HepG2 (cell line): ENCODE measurements around the gene ANKRD55. TPM values are rescaled to one million over a fixed set of nuclear protein-coding genes. Genes with fewer than 3 reads are reported as not detected.

Experiments used
- ATAC-seq: fragments of 200-7000 bp; cut with Tn5 transposase; 3 replicates; pipeline ENCODE4 v1.9.1; 2020; ENCODE audit warnings: mild to moderate bottlenecking, moderate library complexity
- BruUV-seq: library from RNA; stranded (reverse); fragments of 400-500 nt; replicated peaks from 2 replicates; lab custom pipeline; 2021; lab: Mats Ljungman, UMichigan
- CTCF ChIA-PET: fragments of 300-600 bp; formaldehyde crosslinking; extraction: SDS; loops from one replicate; lab custom pipeline; 2021; ENCODE audit warnings: low total read pairs, inconsistent platforms, low intra/inter-chr PET ratio; lab: Yijun Ruan, JAX
- POLR2A ChIA-PET: fragments of 350-600 bp; sonication (Branson Sonifier 250); formaldehyde crosslinking; loops from one replicate; lab custom pipeline; 2020; ENCODE audit warnings: antibody characterized with exemption, inconsistent platforms; lab: Yijun Ruan, JAX
- DNase-seq: peaks from one replicate; pipeline ENCODE4 v3.0.0-alpha.2; 2015; ENCODE audit warnings: low spot score
- FAIRE-seq: peaks from 3 replicates; lab custom pipeline; 2011; peaks lifted over from hg19 to GRCh38; lab: Jason Lieb, UNC
- H2AFZ ChIP-seq: one replicate; pipeline ENCODE4 v1.6.1; 2011; ENCODE audit warnings: low read length, inconsistent platforms
- H3K27ac ChIP-seq: fragments of 300-600 bp; 3 replicates; pipeline ENCODE4 v1.8.0; 2011; ENCODE audit warnings: mixed run types, mild to moderate bottlenecking, mixed read lengths, low read length, inconsistent platforms; ENCODE audit not compliant: insufficient read depth; ENCODE audit errors: extremely low read length
- H3K27me3 ChIP-seq, 2 experiments: fragments of 200-600 bp in 1 of 2; 2 replicates in 1 of 2; 3 replicates in 1 of 2; pipeline versions ENCODE4 v1.6.0 to v1.8.0; 2011; ENCODE audit warnings: low read length in 2 of 2, mild to moderate bottlenecking in 2 of 2, moderate library complexity in 2 of 2, inconsistent platforms in 1 of 2; ENCODE audit not compliant: insufficient read depth in 2 of 2, control insufficient read depth in 1 of 2
- H3K36me3 ChIP-seq, 2 experiments: fragments of 200-600 bp in 1 of 2; replicated peaks in 1 of 2; 2 replicates in 1 of 2; 3 replicates in 1 of 2; pipeline versions ENCODE4 v1.5.1 to v1.8.0; 2011; ENCODE audit warnings: low read length in 2 of 2, inconsistent platforms in 1 of 2; ENCODE audit not compliant: insufficient read depth in 2 of 2, control insufficient read depth in 1 of 2
- H3K4me1 ChIP-seq: 2 replicates; pipeline ENCODE4 v1.5.1; 2012; ENCODE audit warnings: low read length, inconsistent platforms; ENCODE audit not compliant: insufficient read depth
- H3K4me2 ChIP-seq: 2 replicates; pipeline ENCODE4 v1.6.0; 2011; ENCODE audit warnings: low read depth, low read length, inconsistent platforms
- H3K4me3 ChIP-seq, 3 experiments: fragments of 200-600 bp in 1 of 3; sonication (generic), shearing (Covaris generic) in 1 of 3; replicated peaks in 1 of 3; 2 replicates each; pipeline ENCODE4 v1.5.1; 2011 to 2016; ENCODE audit warnings: low read length in 3 of 3, inconsistent platforms in 2 of 3, low read depth in 2 of 3, mild to moderate bottlenecking in 2 of 3, control low read depth in 1 of 3, mixed read lengths in 1 of 3; ENCODE audit not compliant: insufficient read depth in 1 of 3
- H3K79me2 ChIP-seq: one replicate; pipeline ENCODE4 v1.6.1; 2011; ENCODE audit warnings: low read length, inconsistent platforms; ENCODE audit not compliant: insufficient read depth
- H3K9ac ChIP-seq: 2 replicates; pipeline ENCODE4 v1.6.0; 2011; ENCODE audit warnings: mild to moderate bottlenecking, low read depth, low read length, inconsistent platforms; ENCODE audit not compliant: insufficient read depth
- H3K9me3 ChIP-seq: 2 replicates; pipeline ENCODE4 v1.5.1; 2012; ENCODE audit warnings: mild to moderate bottlenecking, low read length
- H4K20me1 ChIP-seq: 2 replicates; pipeline ENCODE4 v1.6.0; 2011; ENCODE audit warnings: inconsistent platforms, mild to moderate bottlenecking, low read length, moderate library complexity; ENCODE audit not compliant: insufficient read depth
- AHR ChIP-seq: IDR thresholded peaks from 2 replicates; pipeline ENCODE4 v1.6.1; 2018; ENCODE audit warnings: missing genetic modification reagents, missing compliant biosample characterization
- KLF15 ChIP-seq: sonication (generic); formaldehyde crosslinking; IDR thresholded peaks from 2 replicates; pipeline ENCODE4 v1.8.1; 2023; ENCODE audit warnings: borderline replicate concordance, mild to moderate bottlenecking, inconsistent platforms, missing genetic modification reagents, mixed read lengths
- KLF16 ChIP-seq, 2 experiments: sonication (generic) in 1 of 2; formaldehyde crosslinking in 1 of 2; IDR thresholded peaks; 2 replicates each; pipeline versions ENCODE4 v1.6.1 to v1.8.0; 2016 to 2023; ENCODE audit warnings: missing genetic modification reagents in 2 of 2, missing compliant biosample characterization in 1 of 2
- MYNN ChIP-seq: sonication (generic); formaldehyde crosslinking; IDR thresholded peaks from 2 replicates; pipeline ENCODE4 v1.4.0; 2020; ENCODE audit warnings: mild to moderate bottlenecking, low read depth, missing genetic modification reagents
- SP2 ChIP-seq: sonication (generic); formaldehyde crosslinking; IDR thresholded peaks from 2 replicates; pipeline ENCODE4 v1.5.1; 2020; ENCODE audit warnings: mild to moderate bottlenecking, missing genetic modification reagents
- TBX2 ChIP-seq: sonication (generic); formaldehyde crosslinking; IDR thresholded peaks from 2 replicates; pipeline ENCODE4 v1.5.0; 2020; ENCODE audit warnings: missing genetic modification reagents, mild to moderate bottlenecking, borderline replicate concordance
- ZHX2 ChIP-seq, 2 experiments: sonication (generic) in 1 of 2; formaldehyde crosslinking in 1 of 2; IDR thresholded peaks; 2 replicates each; pipeline versions ENCODE4 v1.6.1 to v1.9.0; 2014 to 2022; ENCODE audit warnings: antibody characterized with exemption in 1 of 2, borderline replicate concordance in 1 of 2, inconsistent platforms in 1 of 2, low read depth in 1 of 2, missing genetic modification reagents in 1 of 2
- ZNF280D ChIP-seq: sonication (generic); formaldehyde crosslinking; IDR thresholded peaks from 2 replicates; pipeline ENCODE4 v1.5.1; 2020; ENCODE audit warnings: mild to moderate bottlenecking, missing genetic modification reagents
- ZNF34 ChIP-seq: sonication (generic); formaldehyde crosslinking; IDR thresholded peaks from 2 replicates; pipeline ENCODE4 v1.4.0; 2020; ENCODE audit warnings: mild to moderate bottlenecking, missing genetic modification reagents, borderline replicate concordance
- ZNF496 ChIP-seq: sonication (generic); formaldehyde crosslinking; IDR thresholded peaks from 2 replicates; pipeline ENCODE4 v1.8.1; 2023; ENCODE audit warnings: mild to moderate bottlenecking, moderate library complexity, missing genetic modification reagents; ENCODE audit not compliant: insufficient replicate concordance
- ZNF672 ChIP-seq: sonication (generic); formaldehyde crosslinking; IDR thresholded peaks from 2 replicates; pipeline ENCODE4 v1.8.1; 2022; ENCODE audit warnings: missing genetic modification reagents
- ZSCAN31 ChIP-seq: sonication (generic); formaldehyde crosslinking; IDR thresholded peaks from 2 replicates; pipeline ENCODE4 v1.5.0; 2020; ENCODE audit warnings: low read depth, mild to moderate bottlenecking, missing genetic modification reagents
- WGBS: methylation state at CpG from one replicate; pipeline ENCODE4 v1.1.6; 2017; ENCODE audit warnings: low lambda C conversion rate; 5-methylcytosine and 5-hydroxymethylcytosine counted together
- in situ Hi-C: cut with HindIII; loops from 2 replicates; pipeline ENCODE4 v1.10.0; 2017; ENCODE audit warnings: low pct_unique_long_range_greater_than_20kb; ENCODE audit not compliant: extremely low pct_ligation_motif_present
- intact Hi-C: fragments of 100-400 bp; cut with micrococcal nuclease; formaldehyde crosslinking; loops from one replicate; pipeline ENCODE4 v1.10.0; 2022; ENCODE audit not compliant: unreplicated experiment
- polyA plus RNA-seq, 8 experiments: library from polyadenylated mRNA; depleted of rRNA in 3 of 8; stranded (reverse) in 7 of 8; unstranded in 1 of 8; fragments of >200 nt; fragmentation: Illumina TruSeq in 4 of 8; extraction: Trizol in 4 of 8; gene quantifications; 2 replicates each; pipeline versions ENCODE4 v1.2.1 to v1.2.3, GENCODE V29; 2011 to 2016; ENCODE audit warnings: low read depth in 4 of 8, missing spikeins in 1 of 8, mixed read lengths in 1 of 8; ENCODE audit not compliant: insufficient read depth in 1 of 8
- total RNA-seq, 5 experiments: library from RNA; depleted of rRNA; stranded (reverse); fragments of >200 nt; fragmentation: Illumina TruSeq; extraction: Trizol; gene quantifications; 2 replicates each; pipeline ENCODE4 v1.2.3, GENCODE V29; 2016; ENCODE audit warnings: low read depth in 1 of 5

The ANKRD55 gene
- total and polyA plus RNA-seq, 2 of the 13 experiments (the other 11 are each of a cell fraction or from before 2014, with no cell fraction given): 0.11 to 0.28 TPM

- H3K27ac ChIP-seq: no peak overlapping the region
- DNase-seq: no peak
- 29% methylated on average over 3 of the region's 3 CpGs for WGBS
- TF ChIP-seq SP2 (CRISPR knock-in tag) (no peak), ZHX2 (IDR thresholded peaks at IDR 0.05; ENCODE audit: low read depth) (no peak), ZHX2 (CRISPR knock-in tag; IDR thresholded peaks at IDR 0.05; ENCODE audit: borderline replicate concordance) (no peak), KLF15 (no peak), ZNF280D (CRISPR knock-in tag) (no peak), AHR (CRISPR knock-in tag) (no peak), ZNF34 (no peak), TBX2 (CRISPR knock-in tag) (no peak), KLF16 (CRISPR knock-in tag; IDR thresholded peaks at IDR 0.05) (no peak), MYNN (no peak), ZNF672 (no peak), ZNF496 (CRISPR knock-in tag) (no peak), ZSCAN31 (CRISPR knock-in tag) (no peak)
- TF ChIP-seq, all 625 proteins: peak for 0
- no TSS peak for BruUV-seq
- no peaks in the 10 kb centered on the region for H3K9me3 ChIP-seq
- no peaks in the 10 kb centered on the region for H4K20me1 ChIP-seq
- ChIA-PET POLR2A (interaction anchor here (1.1 to 1.2 kb wide), 2 partner anchors 37 to 161 kb away, joined by 3 read pairs; no protein-coding TSS in a partner anchor), CTCF (no interaction called here)
- no peaks in the 10 kb centered on the region for H3K36me3 ChIP-seq
- H3K27me3 ChIP-seq: no peaks in the 10 kb centered on the region
- intact Hi-C loops (loop anchor here (5.0 kb wide), 1 partner anchor 1177 kb away; the partner anchor contains the start of gene ESM1), in situ Hi-C loops (no loop called here)
- H3K4me3 ChIP-seq: no peak overlapping the region
- H3K4me2 ChIP-seq: peak overlapping the region; percentile 24; the same call in 1 of the 2 replicates
- H2AFZ ChIP-seq: no peak overlapping the region
- peaks cover 57% of the 10 kb centered on the region for H3K4me1 ChIP-seq
- H3K9ac ChIP-seq: 0 out of 2 replicates have a peak overlapping the region, but pooled peaks have one; percentile 27
- ATAC-seq: peak; percentile 28; the same call in 2 of the 3 replicates
- FAIRE-seq: no peak
- H3K79me2 ChIP-seq: no peaks in the 10 kb centered on the region
Observed at GRCh38 chr5:56164376-56164775, 68.8 kb downstream of the ANKRD55 start.
